T-helper 2 cell (primary cell): Measurements from ENCODE around the gene PTPRD.

Experiments
- DNase-seq, 5 experiments: peaks; one replicate each; pipeline versions ENCODE4 v3.0.0 to v3.0.0-alpha.2; 2012 to 2022

PTPRD gene

GRCh38 chr9:8338767-8339510, 2273.9 kb downstream of the PTPRD start:
- DNase-seq: no peak

DNA sequence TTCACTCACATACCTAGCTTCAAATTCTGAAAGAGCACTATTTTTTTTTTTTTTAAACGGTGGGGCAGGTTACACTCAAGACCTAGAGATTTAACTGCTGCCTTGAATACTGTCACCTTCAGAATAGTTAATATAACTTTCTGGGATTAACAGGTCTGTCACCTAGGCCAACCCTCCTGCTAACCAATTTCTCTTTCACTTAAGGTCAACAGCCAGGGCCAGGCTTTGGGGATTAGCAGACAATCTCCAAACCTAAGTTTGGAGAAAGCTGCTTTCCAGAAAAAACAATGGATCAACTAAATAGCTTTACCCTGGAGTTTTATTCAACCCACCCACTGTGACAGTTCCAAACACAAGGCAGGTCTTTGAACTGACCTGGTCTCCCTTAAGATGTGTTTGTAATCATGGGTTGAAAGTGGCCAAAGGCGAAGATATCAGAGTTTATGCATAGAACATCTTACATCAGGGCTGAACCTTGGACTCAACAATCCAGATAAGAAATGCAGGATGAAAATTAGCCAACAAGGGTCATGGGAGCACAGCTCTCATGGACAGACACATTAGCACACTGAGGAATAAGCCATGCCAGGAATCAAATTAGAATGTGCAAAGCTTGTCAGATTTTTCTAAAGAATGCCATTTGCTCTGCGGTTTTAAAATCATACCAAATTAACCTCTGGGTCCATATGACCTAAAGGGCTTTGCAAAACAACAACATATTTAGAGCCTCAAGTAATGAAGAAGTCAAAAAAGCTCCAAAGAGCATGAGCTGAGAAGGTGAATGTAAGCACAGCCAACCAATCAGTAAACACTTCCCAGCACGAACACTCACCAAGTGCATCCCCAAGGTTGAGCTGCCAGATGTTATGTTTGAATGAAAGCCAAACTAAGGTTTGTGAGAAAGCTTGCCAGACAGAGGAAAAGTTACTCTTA, 2274.7 kb downstream of the PTPRD start:
- DNase-seq: no peak

DNA sequence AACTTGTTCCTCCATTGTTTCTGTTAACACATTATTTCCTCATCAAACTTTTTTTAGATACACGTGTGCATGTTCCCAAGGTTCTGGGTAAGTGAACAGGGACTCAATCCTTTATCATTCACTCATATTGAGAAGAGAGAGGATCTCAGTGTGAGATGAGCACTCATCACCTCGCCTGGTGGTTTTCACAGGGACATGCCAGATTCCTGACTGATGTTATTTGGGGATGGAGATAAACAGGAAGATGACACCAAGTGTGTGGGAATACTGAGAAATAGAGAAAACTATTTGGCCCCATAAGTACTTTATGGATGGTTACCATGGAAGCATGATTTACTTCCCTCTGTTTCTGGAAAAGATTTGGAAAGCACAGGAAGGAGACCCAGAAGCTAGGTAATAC, 2279.9 kb downstream of the PTPRD start:
- no peak for DNase-seq

DNA sequence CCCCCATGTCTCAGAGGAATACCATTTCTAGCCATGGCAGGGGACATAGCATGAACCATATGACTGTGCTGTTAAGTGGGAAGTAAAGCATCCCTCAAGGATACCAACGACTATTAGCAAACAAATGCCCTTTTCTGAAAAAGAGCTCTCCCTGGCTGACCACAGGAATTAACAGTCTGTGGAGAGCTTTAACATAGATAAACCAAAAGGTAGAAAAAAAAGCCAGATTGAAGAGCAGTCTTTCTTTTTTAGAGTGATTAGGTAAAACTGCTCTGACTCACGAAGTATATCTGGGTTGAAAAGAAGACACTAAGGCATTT, 2280.5 kb downstream of the PTPRD start:
- no peak for DNase-seq

DNA sequence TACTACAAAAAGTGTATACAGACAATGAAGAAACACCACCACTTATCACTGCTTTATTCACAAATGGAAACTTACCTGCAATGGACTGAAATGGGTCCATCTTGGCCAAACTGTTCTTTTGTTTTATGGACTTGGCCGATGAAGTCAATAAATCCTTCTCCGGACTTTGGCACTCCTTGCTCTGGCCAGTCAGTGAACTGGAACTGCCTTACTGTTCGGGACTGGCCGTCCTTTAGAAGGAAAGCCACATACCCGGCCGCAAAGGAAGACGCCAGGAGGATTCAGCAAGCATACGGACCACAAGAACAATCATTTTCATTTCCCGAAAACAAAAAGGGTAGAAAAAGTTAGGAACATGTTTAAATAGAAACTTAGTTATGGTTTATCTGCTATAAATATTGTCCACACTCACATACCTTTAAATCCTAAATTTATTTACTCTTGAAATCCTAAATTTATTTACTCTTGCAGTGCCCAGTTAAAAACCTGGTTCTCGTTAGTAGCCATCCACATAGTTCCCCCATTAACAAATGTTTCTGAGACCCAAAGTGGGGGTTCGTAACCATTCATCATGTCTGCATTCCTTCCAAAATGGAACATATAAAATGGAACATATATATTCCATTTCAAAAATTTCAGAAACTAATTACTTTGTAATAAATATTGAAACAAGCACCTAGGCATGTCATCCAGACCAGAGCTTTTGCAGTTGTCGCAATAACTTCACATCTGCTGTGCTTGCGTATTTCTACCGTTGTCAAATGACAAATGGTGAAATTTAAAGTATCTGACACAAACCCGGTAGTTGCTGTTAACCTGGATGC, 2281.1 kb downstream of the PTPRD start:
- DNase-seq: no peak

- DNase-seq: no peak
These were observed 2283.1 kb downstream of the PTPRD start for GRCh38 chr9:8329561-8330283.

DNA sequence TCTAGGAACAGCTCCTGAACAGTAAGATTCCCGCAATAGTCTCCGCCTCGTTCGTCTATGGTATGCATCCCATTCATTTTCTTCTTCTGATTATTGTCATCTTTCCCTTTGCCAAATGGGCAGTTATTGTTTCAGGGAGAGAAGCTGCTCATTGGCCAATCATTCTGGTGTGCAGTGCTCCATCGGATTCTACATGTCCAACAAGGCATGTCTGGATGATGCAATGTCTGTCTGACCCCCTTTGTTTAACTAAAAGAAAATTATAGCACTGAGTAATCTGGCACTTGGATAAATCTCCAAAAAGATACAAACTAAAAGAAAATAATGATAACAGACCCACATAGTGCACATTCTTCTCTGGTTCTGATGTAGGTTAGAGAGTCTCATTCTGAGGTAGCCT, 2297.6 kb downstream of the PTPRD start:
- no peak for DNase-seq

DNA sequence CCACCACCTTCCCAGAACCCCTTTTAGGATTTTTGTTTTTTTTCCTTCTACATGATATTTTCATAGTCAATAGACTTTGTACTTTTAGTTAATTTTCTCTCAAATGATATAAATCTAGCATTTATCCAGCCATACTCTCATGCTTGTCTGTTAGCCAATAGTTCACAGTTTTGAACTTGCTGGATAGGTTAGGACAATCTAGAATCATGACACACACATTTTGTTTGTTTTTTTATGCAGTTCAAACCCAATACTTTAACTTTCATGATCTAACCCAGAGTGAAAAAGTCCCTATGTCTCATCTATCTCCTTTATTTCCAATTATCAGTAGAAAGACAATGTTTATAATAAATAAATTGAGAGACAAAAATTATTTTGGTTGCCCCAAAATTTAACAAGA, 2303.5 kb downstream of the PTPRD start:
- DNase-seq: no peak

DNA sequence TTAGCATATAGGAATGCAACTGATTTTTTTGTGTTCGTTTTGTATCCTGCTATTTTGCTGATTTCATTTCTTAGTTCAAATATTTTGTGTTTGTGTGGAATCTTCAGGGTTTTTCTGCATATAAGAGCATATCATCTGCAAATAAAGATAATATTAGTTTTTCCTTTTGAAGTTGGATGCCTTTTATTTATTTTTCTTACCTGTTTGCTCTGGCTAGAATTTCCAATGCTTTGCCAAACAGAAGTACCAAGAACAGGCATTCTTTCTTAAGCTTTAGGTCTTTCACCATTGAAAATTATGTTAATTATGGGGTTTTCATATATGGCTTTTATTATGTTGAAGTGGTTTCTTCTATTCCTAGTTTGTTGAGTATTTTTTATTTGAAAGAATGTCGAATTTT, 2308.1 kb downstream of the PTPRD start:
- DNase-seq: no peak

DNA sequence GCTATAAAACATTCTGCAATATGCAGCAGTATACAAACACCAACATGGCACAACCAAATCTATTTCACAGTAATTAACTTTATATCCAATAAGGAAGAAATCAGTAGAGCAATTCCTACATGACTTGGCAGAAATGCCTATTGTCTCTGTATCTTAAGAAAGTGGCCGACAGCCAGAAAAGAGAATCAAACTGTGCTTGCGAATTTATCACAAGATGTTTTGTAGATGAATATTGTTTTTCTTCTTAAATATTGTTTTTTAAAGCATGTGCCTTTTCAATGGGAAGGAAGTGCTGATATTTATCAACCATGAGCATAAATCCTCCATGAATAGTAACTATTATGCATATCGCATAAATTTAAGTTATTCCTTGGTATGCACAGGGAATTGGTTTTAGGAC, 2311.5 kb downstream of the PTPRD start:
- DNase-seq: no peak

DNA sequence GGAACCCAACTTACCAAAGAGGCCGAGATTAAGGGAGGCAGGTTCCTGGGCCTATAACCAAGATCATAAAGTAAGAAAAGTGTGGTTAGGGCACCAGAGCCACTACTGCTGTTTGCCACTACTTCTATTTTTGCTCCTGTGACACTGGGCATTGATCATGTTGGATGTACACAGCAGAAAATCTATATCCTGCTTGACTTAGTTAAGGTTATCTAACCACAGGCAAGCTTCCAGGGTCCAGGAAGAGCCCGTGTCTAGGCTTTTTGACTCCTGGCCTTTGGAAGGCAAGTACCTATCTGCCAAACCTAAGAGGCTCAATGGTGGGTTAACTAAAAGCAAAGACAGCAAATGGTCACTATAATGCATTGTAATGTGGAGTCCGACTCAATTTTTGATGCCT, 2315.8 kb downstream of the PTPRD start:
- DNase-seq: no peak

- no peak for DNase-seq
These were observed 2320.1 kb downstream of the PTPRD start for GRCh38 chr9:8292657-8293056.

DNA sequence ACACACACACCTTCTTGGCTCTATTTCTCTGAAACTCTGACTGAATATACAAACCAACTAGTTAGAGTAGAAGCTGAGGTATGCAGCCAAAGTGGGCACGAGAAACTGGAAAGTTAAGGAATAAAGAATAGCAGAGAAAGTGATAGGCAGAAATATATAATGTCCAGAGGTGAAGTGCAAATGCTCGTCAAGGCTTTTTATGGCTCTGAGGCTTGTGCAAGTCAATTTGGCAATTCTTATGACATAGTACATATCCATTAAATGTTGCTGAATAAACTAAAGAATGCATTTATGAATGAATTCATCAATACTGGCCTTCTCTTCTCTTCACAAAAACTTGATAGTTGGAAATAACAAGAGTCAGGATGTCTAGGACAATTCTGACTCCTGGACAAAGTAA, 2323.1 kb downstream of the PTPRD start:
- DNase-seq: no peak

- DNase-seq: no peak
These were observed 2324.8 kb downstream of the PTPRD start for GRCh38 chr9:8287970-8288369.

DNA sequence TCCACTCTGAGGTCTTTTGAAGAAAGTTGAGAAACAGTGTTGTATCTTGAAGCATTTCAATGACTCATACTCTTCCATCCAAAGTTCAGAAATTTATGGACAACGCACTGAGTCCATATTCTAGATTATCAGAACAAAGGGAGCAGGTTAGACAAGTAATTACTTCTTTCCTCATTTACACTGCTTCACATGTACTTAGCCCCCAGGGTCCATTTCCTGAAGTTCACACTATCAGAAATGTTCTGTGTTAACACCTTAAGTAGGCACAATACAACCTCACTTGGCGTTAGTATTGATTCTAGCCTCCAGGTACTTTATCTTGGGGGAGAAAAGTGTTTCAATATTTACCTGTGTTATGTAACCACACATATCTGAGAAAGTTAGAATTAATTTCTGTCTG, 2325.3 kb downstream of the PTPRD start:
- no peak for DNase-seq

GRCh38 chr9:8284884-8285283, 2327.9 kb downstream of the PTPRD start:
- no peak for DNase-seq

- DNase-seq: no peak
These were observed 2330.3 kb downstream of the PTPRD start for GRCh38 chr9:8282535-8282934.

DNA sequence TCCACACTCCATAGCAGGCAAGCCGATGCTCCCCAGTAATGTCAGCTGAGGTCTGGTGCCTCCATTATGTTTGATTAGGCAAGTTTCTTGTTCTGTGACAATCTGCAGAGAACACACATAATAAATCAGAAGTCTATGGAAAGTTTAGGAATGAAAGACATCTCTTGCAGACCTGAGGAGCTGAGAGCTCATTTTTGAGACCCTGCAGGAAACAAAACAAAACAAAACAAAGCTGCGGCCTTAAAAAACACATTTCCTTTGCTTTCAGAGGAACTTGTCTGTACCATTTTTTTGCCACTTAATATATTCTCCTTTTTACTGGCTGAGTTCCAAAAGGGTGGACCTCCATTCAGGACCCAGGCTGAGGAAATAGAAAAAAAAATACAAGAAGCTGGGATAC, 2332.0 kb downstream of the PTPRD start:
- no peak for DNase-seq

- no peak for DNase-seq
These were observed 2334.8 kb downstream of the PTPRD start for GRCh38 chr9:8278048-8278447.

GRCh38 chr9:8270235-8270634, 2342.6 kb downstream of the PTPRD start:
- no peak for DNase-seq

DNA sequence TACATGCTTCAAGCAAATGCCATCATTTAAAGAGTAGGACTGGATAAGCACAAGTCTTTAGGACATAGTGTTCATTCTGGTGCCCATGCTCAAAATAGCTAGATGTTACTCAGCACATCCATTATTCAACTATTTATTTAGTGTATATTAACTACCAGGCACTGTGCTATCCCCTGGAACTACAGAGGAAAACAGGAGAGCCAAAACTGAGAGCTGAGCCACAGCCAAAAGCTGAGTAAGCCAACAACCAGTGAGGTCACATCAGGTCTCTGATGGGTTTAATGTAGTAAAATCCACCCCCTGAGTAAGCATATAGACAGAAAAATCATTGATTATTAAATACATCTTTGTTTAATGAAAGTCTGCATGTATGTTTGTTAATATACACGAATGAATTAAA, 2343.9 kb downstream of the PTPRD start:
- DNase-seq: no peak

DNA sequence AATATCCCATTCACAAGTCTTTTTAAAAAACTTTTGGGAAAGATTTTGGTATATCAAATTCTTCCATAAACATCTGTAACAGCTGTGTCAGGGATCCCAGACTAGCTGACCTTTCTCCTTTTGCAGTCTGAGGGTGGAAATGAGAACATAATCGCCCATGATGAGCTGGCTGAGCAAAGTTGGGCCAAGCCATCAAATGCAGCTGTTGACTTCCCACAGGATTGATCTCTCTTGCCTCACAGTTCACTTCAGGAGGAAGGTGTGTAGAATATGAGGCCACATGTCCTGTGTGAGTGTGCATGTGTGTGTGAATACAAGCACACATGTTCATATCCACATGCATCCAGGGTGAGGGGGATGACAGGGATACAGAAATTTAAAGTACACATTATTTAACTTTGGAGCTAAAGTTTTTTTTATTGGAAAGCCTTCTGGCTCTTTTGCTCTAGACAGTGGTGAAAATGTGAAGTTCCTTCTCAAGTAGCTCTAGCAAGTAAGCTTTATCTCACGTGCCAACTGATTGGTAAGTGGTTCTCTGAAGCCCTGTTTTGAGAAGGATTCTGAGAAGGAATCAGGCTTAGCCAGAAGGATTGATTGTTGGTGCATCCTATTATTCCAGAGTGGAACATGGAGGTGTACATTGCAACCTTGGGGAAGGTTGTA, 2344.5 kb downstream of the PTPRD start:
- no peak for DNase-seq
